IMR-90 (cell line): Measurements from ENCODE around the gene FXR2.

Experiments
- CTCF ChIP-seq: conservative IDR thresholded peaks from 2 replicates; pipeline ENCODE4 v1.5.1; 2012; ENCODE audit warnings: mild to moderate bottlenecking, low read depth, low read length, improper control_type of control experiment
- MAFK ChIP-seq: IDR thresholded peaks from 2 replicates; pipeline ENCODE4 v1.6.1; 2012; ENCODE audit warnings: low read depth, low read length, improper control_type of control experiment
- POLR2A ChIP-seq: IDR thresholded peaks from 2 replicates; pipeline ENCODE4 v1.6.1; 2012; ENCODE audit warnings: mild to moderate bottlenecking, low read depth, low read length
- RAD21 ChIP-seq: IDR thresholded peaks from 2 replicates; pipeline ENCODE4 v1.6.1; 2012; ENCODE audit warnings: low read length, improper control_type of control experiment
- RFX5 ChIP-seq: IDR thresholded peaks from 2 replicates; pipeline ENCODE4 v1.8.0; 2012; ENCODE audit warnings: low read depth, mild to moderate bottlenecking, low read length, moderate library complexity
- USF2 ChIP-seq: fragments of 150-350 bp; IDR thresholded peaks from 2 replicates; pipeline ENCODE4 v1.6.1; 2017; ENCODE audit warnings: mild to moderate bottlenecking, antibody characterized with exemption, low read length, low read depth

GRCh38 chr17:7576432-7576937 lies 38.2 kb downstream of the FXR2 start:
- TF ChIP-seq POLR2A (no peak; the same call in 1 of the 2 replicates), CTCF (no peak), RAD21 (no peak), RFX5 (no peak), MAFK (no peak), USF2 (no peak)
